Thymus (tissue), 11 donors: ENCODE measurements around the gene MCF2L2. TPM values are rescaled to one million over a fixed set of nuclear protein-coding genes. Genes with fewer than 3 reads are reported as not detected.
A peak's percentile ranks its signal among the peaks of the same experiment; 100 is the strongest.

Source experiments
- DNase-seq, 9 donors: peaks; one replicate each; pipeline ENCODE4 v3.0.0-alpha.2; 2013; ENCODE audit warnings: low spot score in 9 of 9, low read depth in 6 of 9, missing footprints in 1 of 9
- H3K27ac ChIP-seq, 2 donors: one replicate each; pipeline ENCODE4 v1.5.1; 2013; ENCODE audit warnings: control low read depth in 1 of 2, low read depth in 1 of 2, low read length in 1 of 2, mild to moderate bottlenecking in 1 of 2, moderate library complexity in 1 of 2
- H3K27me3 ChIP-seq, 2 donors: one replicate each; pipeline ENCODE4 v1.5.1; 2013; ENCODE audit warnings: low read length in 1 of 2; ENCODE audit not compliant: control insufficient read depth in 2 of 2, insufficient read depth in 1 of 2
- H3K36me3 ChIP-seq, 2 donors: one replicate each; pipeline ENCODE4 v1.5.1; 2013; ENCODE audit warnings: low read length in 1 of 2, mild to moderate bottlenecking in 1 of 2, moderate library complexity in 1 of 2; ENCODE audit not compliant: control insufficient read depth in 2 of 2, insufficient read depth in 2 of 2
- H3K4me1 ChIP-seq, 2 donors: one replicate each; pipeline ENCODE4 v1.5.1; 2013; ENCODE audit warnings: low read length in 2 of 2; ENCODE audit not compliant: control insufficient read depth in 2 of 2, insufficient read depth in 2 of 2
- H3K4me3 ChIP-seq, 2 donors: one replicate each; pipeline ENCODE4 v1.5.1; 2013; ENCODE audit warnings: low read length in 2 of 2, control low read depth in 1 of 2, mild to moderate bottlenecking in 1 of 2
- H3K9me3 ChIP-seq, 2 donors: one replicate each; pipeline ENCODE4 v1.5.1; 2013; ENCODE audit warnings: low read length in 1 of 2, mild to moderate bottlenecking in 1 of 2; ENCODE audit not compliant: control insufficient read depth in 2 of 2, insufficient read depth in 1 of 2
- WGBS: extraction: QIAGEN DNeasy Blood & Tissue Kit; methylation state at CpG from one replicate; pipeline ENCODE4 v1.1.7; 2013; 5-methylcytosine and 5-hydroxymethylcytosine counted together
- polyA plus RNA-seq: library from polyadenylated mRNA; stranded (reverse); fragments of 200-250 nt; gene quantifications from one replicate; pipeline ENCODE4 v1.2.3, GENCODE V29; 2013
- total RNA-seq: library from RNA; stranded (reverse); fragments of 120-200 nt; gene quantifications from one replicate; pipeline ENCODE4 v1.2.4, GENCODE V29; 2013
- donor health status: healthy.

Gene MCF2L2
- total and polyA plus RNA-seq, 2 donors = 1.0 to 1.1 TPM

- Histone ChIP-seq H3K4me3 (no peak overlapping the region), H3K9me3 (peaks cover 0 to 6% of the 10 kb centered on the region in 2 donors), H3K4me1 (peaks cover 0 to 6% of the 10 kb centered on the region in 2 donors), H3K27ac (no peak overlapping the region), H3K36me3 (no peaks in the 10 kb centered on the region), H3K27me3 (no peaks in the 10 kb centered on the region)
- 86% methylated on average over 3 of the region's 3 CpGs for WGBS
- no peak for DNase-seq
Measured at GRCh38 chr3:183295211-183295610, 133.2 kb downstream of the MCF2L2 start.

DNA sequence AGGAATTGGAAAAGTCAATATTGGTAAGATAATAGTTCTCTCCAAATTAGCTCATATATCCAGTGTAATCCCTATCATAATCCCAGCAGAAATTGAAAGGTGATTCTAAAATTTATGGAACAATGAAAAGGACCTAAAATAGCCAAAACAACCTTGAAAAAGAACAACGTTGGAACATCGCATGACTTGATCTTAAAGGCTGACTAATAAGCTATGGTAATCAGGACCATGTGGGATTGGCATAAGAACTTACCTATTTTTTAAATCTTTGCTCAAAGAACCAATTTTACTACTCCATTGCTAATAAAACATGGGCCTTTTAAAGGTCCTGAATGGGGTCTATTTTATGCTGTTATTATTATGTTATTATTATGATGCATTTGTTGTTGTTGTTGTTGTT, 134.5 kb downstream of the MCF2L2 start:
- Histone ChIP-seq H3K4me1 (peaks cover 0 to 4% of the 10 kb centered on the region in 2 donors), H3K9me3 (peaks cover 0 to 5% of the 10 kb centered on the region in 2 donors), H3K4me3 (no peak overlapping the region), H3K27me3 (no peaks in the 10 kb centered on the region), H3K36me3 (no peaks in the 10 kb centered on the region), H3K27ac (no peak overlapping the region)
- WGBS = 97% methylated on average over 2 of the region's 2 CpGs
- no peak for DNase-seq

- H3K27me3 ChIP-seq = no peaks in the 10 kb centered on the region
- no peaks in the 10 kb centered on the region for H3K36me3 ChIP-seq
- WGBS = 89% methylated on average over 4 of the region's 4 CpGs
- no peaks in the 10 kb centered on the region for H3K9me3 ChIP-seq
- no peaks in the 10 kb centered on the region for H3K4me1 ChIP-seq
- H3K4me3 ChIP-seq = no peak overlapping the region
- DNase-seq = no peak
- H3K27ac ChIP-seq = peak overlapping the region; percentile 36 to 61
Measured at GRCh38 chr3:183291497-183292031, 136.9 kb downstream of the MCF2L2 start.

GRCh38 chr3:183290216-183290615, 138.2 kb downstream of the MCF2L2 start:
- Histone ChIP-seq H3K4me3 (no peak overlapping the region), H3K36me3 (no peaks in the 10 kb centered on the region), H3K9me3 (no peaks in the 10 kb centered on the region), H3K27me3 (no peaks in the 10 kb centered on the region), H3K27ac (no peak overlapping the region), H3K4me1 (peaks cover 6 to 11% of the 10 kb centered on the region in 2 donors)
- DNase-seq = no peak
- 94% methylated on average over 2 of the region's 2 CpGs for WGBS

DNA sequence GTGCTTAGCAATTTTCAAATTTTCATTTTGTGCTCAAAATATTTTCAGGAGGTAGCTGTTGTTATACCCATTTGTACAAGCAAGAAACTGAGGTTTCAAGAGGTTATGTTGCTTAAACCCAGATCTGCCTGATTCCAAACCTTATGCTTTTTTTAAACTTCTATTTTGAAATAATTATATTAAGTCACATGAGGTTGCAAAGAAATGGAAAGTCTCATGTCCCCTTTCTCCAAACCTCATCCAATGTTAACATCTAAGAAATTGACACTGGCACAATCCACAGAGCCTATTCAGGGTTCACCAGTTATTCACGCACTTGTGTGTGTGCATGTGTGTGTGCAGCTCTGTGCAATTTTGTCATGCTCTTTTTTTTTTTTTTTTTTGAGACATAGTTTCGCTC, 140.3 kb downstream of the MCF2L2 start:
- Histone ChIP-seq H3K27me3 (no peaks in the 10 kb centered on the region), H3K27ac (no peak overlapping the region), H3K4me3 (no peak overlapping the region), H3K4me1 (peaks cover 7 to 12% of the 10 kb centered on the region in 2 donors), H3K9me3 (no peaks in the 10 kb centered on the region), H3K36me3 (no peaks in the 10 kb centered on the region)
- no peak for DNase-seq
- WGBS = 98% methylated on average over 2 of the region's 2 CpGs

GRCh38 chr3:183287301-183287971, 141.0 kb downstream of the MCF2L2 start:
- Histone ChIP-seq H3K36me3 (no peaks in the 10 kb centered on the region), H3K4me3 (no peak overlapping the region), H3K27ac (peak overlapping the region in 1 of 2 donors; percentile 31), H3K9me3 (no peaks in the 10 kb centered on the region), H3K4me1 (peaks cover 7 to 12% of the 10 kb centered on the region in 2 donors), H3K27me3 (no peaks in the 10 kb centered on the region)
- 95% methylated on average over 9 of the region's 9 CpGs for WGBS
- DNase-seq = no peak

DNA sequence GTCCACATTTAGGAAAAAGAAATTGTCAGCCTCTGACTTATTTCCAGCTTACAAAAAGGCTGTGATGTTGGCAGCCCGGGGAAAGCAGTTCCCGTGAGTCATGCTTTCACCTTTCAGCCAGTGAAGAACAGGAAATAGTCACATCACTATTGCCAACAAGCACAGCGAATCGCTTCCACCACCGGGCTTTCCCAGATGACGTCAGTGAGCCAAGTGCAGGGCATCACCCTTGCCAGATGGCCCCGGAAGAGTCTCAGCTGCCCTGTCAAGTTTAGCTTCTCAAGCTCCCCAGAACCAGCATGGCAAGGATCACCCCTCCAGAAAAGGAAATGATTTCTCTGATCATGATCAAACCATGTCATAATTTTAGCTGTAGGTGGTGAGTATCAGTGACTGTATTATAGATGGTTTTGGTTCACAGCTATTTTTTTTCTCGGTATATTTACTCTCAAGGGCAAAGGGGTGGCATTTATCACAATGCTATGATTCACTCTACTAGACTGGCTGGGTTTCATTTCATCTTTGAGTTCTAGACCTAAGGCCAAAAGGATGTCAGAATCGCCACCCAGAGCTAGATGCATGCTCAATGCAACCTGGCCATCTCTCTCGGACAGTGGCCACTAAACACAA, 142.5 kb downstream of the MCF2L2 start:
- no peak overlapping the region for H3K4me3 ChIP-seq

DNA sequence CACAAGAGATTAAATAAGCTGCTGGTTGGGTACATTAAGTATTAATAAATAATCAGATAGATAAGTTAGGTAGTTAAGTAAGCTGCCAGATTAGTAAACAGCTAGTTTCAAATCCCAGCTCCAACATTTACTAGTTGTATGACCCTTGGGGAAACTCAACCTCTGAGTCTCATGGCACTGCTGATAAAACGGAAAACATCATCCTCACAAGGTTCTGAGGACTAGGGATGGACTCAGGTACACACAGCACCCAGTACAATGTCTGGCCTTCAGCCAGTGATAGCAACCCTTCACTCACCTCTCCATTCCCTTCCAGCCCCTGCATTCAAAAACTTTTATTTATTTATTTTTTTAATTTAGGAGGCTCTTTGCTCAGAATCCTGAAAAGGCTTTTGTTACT, 143.1 kb downstream of the MCF2L2 start:
- 98% methylated on average over 1 of the region's 1 CpG for WGBS
- Histone ChIP-seq H3K27ac (peak overlapping the region in 1 of 2 donors; percentile 40), H3K36me3 (no peaks in the 10 kb centered on the region), H3K27me3 (no peaks in the 10 kb centered on the region), H3K9me3 (no peaks in the 10 kb centered on the region), H3K4me1 (peaks cover 7 to 12% of the 10 kb centered on the region in 2 donors), H3K4me3 (no peak overlapping the region)
- DNase-seq = no peak

More for the DNA sequence above, 142.5 kb downstream of the MCF2L2 start:
- Histone ChIP-seq H3K36me3 (no peaks in the 10 kb centered on the region), H3K27me3 (no peaks in the 10 kb centered on the region), H3K4me1 (peaks cover 7 to 12% of the 10 kb centered on the region in 2 donors), H3K9me3 (no peaks in the 10 kb centered on the region), H3K27ac (peak overlapping the region; percentile 40 to 88)
- peak; percentile 42 to 88 (median 71) for DNase-seq
- WGBS = 29% methylated on average over 10 of the region's 10 CpGs

GRCh38 chr3:183284570-183284969, 143.8 kb downstream of the MCF2L2 start:
- no peak for DNase-seq
- H3K36me3 ChIP-seq = no peaks in the 10 kb centered on the region
- no peak overlapping the region for H3K27ac ChIP-seq
- no peaks in the 10 kb centered on the region for H3K9me3 ChIP-seq
- 98% methylated on average over 3 of the region's 3 CpGs for WGBS
- H3K4me1 ChIP-seq = peaks cover 7 to 12% of the 10 kb centered on the region in 2 donors
- H3K4me3 ChIP-seq = no peak overlapping the region
- no peaks in the 10 kb centered on the region for H3K27me3 ChIP-seq
